ENCODE data around the gene BCAM. TPM values are rescaled to one million over a fixed set of nuclear protein-coding genes. Genes with fewer than 3 reads are reported as not detected.

Gene BCAM
- total RNA-seq, 1 experiment from 2014 or later: 78.7 TPM

DNA sequence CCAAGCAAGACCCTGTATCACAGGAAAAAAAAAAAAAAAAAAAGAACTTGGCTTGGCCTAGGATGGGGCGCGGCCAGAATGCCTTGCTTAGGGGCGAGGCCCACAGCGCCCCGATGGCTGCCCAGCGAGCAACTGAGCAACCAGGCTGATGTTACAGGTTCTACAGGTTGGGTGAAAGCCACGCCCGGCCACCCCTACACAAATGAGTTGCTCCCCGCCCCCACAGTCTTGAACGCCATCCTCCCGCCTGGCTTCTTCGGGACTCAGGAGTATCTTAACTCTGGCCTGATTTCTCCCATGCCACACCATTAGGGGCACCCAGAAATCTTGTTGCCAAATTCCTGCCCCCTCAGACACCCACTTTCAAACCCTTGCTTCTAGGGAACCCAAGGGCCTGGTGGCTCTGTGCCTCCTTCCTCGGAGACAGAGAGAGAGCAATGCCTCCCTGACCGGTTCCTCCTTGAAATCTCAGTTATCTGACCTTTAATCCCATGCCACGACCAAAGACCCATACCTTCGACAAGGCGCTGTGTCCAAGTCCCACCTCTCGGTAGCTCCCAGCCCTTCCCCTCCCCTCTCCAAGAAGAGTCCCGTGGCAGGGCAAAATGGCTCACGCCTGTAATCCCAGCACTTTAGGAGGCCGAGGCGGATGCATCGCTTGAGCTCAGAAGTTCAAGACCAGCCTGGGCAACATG, 32.4 kb upstream of the BCAM start:
- ChIA-PET RAD21 (ENCODE audit: low non-redundant PET in 1 of 2, low total read pairs in 2 of 2, uncharacterized antibody in 2 of 2, unreplicated experiment in 2 of 2) (interaction anchor here (0.7 to 2.0 kb wide), 2 partner anchors 53 kb away, joined by 3 to 6 read pairs; no protein-coding TSS in a partner anchor), POLR2A (interaction anchor here (0.7 to 1.3 kb wide), 7 partner anchors 23 to 87 kb away, joined by 3 to 7 read pairs (median 4); partner anchors contain the start of genes BCAM and NECTIN2), CTCF (interaction anchor here (1.2 kb wide), 1 partner anchor 53 kb away, joined by 5 read pairs; no protein-coding TSS in a partner anchor)
- TF ChIP-seq SIN3A (IDR thresholded peaks at IDR 0.05; ENCODE audit: low read depth) (no peak), YY1 (IDR thresholded peaks at IDR 0.05; ENCODE audit: extremely low read depth, insufficient replicate concordance, low read depth, low read length) (no peak), JUND (IDR thresholded peaks at IDR 0.05) (no peak), EGR1 (IDR thresholded peaks at IDR 0.05; ENCODE audit: low read depth) (peak; percentile 87), TCF7L2 (IDR thresholded peaks at IDR 0.05; ENCODE audit: borderline replicate concordance, extremely low read depth, insufficient read depth, insufficient read length) (no peak), FOSL1 (IDR thresholded peaks at IDR 0.05; ENCODE audit: low read depth) (no peak), EZH2phosphoT487 (IDR thresholded peaks at IDR 0.05; ENCODE audit: borderline replicate concordance) (no peak), ELF1 (IDR thresholded peaks at IDR 0.05; ENCODE audit: borderline replicate concordance, low read depth) (no peak), SRF (IDR thresholded peaks at IDR 0.05; ENCODE audit: low read depth) (no peak), EZH2 (IDR thresholded peaks at IDR 0.05) (no peak), ZNF274 (IDR thresholded peaks at IDR 0.05; ENCODE audit: low read depth, low read length) (no peak), CBX3 (IDR thresholded peaks at IDR 0.05; ENCODE audit: low read depth) (no peak), RAD21 (IDR thresholded peaks at IDR 0.05; ENCODE audit: low read depth) (no peak), ZFX (IDR thresholded peaks at IDR 0.05) (0 out of 2 replicates have a peak, but pooled peaks have one; percentile 37), SP1 (IDR thresholded peaks at IDR 0.05; ENCODE audit: low read depth) (peak; percentile 74), POLR2A (IDR thresholded peaks at IDR 0.05; ENCODE audit: borderline replicate concordance, extremely low read depth, insufficient read depth, insufficient read length) (no peak), POLR2AphosphoS5 (IDR thresholded peaks at IDR 0.05; ENCODE audit: low read depth, low read length) (peak; percentile 93), CEBPB (IDR thresholded peaks at IDR 0.05; ENCODE audit: low read depth) (no peak)
- TF ChIP-seq, protein P1, sequence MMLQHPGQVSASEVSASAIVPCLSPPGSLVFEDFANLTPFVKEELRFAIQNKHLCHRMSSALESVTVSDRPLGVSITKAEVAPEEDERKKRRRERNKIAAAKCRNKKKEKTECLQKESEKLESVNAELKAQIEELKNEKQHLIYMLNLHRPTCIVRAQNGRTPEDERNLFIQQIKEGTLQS (IDR thresholded peaks at IDR 0.05): no peak
- TF ChIP-seq, protein P2, sequence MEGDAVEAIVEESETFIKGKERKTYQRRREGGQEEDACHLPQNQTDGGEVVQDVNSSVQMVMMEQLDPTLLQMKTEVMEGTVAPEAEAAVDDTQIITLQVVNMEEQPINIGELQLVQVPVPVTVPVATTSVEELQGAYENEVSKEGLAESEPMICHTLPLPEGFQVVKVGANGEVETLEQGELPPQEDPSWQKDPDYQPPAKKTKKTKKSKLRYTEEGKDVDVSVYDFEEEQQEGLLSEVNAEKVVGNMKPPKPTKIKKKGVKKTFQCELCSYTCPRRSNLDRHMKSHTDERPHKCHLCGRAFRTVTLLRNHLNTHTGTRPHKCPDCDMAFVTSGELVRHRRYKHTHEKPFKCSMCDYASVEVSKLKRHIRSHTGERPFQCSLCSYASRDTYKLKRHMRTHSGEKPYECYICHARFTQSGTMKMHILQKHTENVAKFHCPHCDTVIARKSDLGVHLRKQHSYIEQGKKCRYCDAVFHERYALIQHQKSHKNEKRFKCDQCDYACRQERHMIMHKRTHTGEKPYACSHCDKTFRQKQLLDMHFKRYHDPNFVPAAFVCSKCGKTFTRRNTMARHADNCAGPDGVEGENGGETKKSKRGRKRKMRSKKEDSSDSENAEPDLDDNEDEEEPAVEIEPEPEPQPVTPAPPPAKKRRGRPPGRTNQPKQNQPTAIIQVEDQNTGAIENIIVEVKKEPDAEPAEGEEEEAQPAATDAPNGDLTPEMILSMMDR (IDR thresholded peaks at IDR 0.05 in 2 of 3, conservative IDR thresholded peaks at IDR 0.05 in 1 of 3; ENCODE audit: borderline replicate concordance in 1 of 3, insufficient read depth in 1 of 3, low read depth in 2 of 3, low read length in 2 of 3): no peak
- TF ChIP-seq, protein P3, sequence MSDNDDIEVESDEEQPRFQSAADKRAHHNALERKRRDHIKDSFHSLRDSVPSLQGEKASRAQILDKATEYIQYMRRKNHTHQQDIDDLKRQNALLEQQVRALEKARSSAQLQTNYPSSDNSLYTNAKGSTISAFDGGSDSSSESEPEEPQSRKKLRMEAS (IDR thresholded peaks at IDR 0.05): peak; percentile 48; the same call in 1 of the 2 replicates
- TF ChIP-seq, protein P4, sequence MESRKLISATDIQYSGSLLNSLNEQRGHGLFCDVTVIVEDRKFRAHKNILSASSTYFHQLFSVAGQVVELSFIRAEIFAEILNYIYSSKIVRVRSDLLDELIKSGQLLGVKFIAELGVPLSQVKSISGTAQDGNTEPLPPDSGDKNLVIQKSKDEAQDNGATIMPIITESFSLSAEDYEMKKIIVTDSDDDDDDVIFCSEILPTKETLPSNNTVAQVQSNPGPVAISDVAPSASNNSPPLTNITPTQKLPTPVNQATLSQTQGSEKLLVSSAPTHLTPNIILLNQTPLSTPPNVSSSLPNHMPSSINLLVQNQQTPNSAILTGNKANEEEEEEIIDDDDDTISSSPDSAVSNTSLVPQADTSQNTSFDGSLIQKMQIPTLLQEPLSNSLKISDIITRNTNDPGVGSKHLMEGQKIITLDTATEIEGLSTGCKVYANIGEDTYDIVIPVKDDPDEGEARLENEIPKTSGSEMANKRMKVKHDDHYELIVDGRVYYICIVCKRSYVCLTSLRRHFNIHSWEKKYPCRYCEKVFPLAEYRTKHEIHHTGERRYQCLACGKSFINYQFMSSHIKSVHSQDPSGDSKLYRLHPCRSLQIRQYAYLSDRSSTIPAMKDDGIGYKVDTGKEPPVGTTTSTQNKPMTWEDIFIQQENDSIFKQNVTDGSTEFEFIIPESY (IDR thresholded peaks at IDR 0.05; ENCODE audit: extremely low read depth, insufficient replicate concordance, low read length): no peak
- H3K4me3 ChIP-seq (replicated peaks in 1 of 2; ENCODE audit: low read depth in 1 of 2, low read length in 2 of 2): peak overlapping the region; percentile 75 to 96
- peak overlapping the region; percentile 96 for H3K9ac ChIP-seq (ENCODE audit: low read length)
- peak; percentile 73 for DNase-seq (ENCODE audit: low read depth, low spot score)
- H3K4me1 ChIP-seq (ENCODE audit: control insufficient read depth in 1 of 2, insufficient read depth in 2 of 2, low read length in 2 of 2): peaks cover 51 to 69% of the 10 kb centered on the region in 2 experiments
- H4K20me1 ChIP-seq (ENCODE audit: insufficient read depth): no peaks in the 10 kb centered on the region
- H3K9me3 ChIP-seq (ENCODE audit: control insufficient read depth in 1 of 2, insufficient read depth in 1 of 2, low read depth in 1 of 2, low read length in 2 of 2): no peaks in the 10 kb centered on the region
- intact Hi-C loops (cut with micrococcal nuclease): loop anchor here (2.0 to 5.0 kb wide), 2 partner anchors 34 to 68 kb away; no protein-coding TSS in a partner anchor
- no peaks in the 10 kb centered on the region for H3K27me3 ChIP-seq (ENCODE audit: insufficient read depth, low read length)
- peak overlapping the region; percentile 98 for H3K4me2 ChIP-seq (ENCODE audit: low read length)
- no TSS peak for BruUV-seq (replicated peaks)
- no peaks in the 10 kb centered on the region for H3K9me2 ChIP-seq (ENCODE audit: insufficient read depth)
- H2AFZ ChIP-seq (ENCODE audit: low read depth, low read length, poor library complexity, severe bottlenecking): peak overlapping the region; percentile 54
- peaks cover 0 to 7% of the 10 kb centered on the region in 2 experiments; a peak in 1 of 4 replicates for H3K36me3 ChIP-seq (ENCODE audit: control insufficient read depth in 1 of 2, insufficient read depth in 2 of 2, low read length in 2 of 2)
- H3K79me2 ChIP-seq (ENCODE audit: insufficient read depth, low read length): peaks cover 34% of the 10 kb centered on the region
- H3K27ac ChIP-seq (ENCODE audit: low read depth, low read length): peak overlapping the region; percentile 90
- ATAC-seq: peak; percentile 61

Data from HCT116 (cell line).